OCI-LY7 (cell line): ENCODE data around the gene EVC.

ENCODE experiments used
- EZH2phosphoT487 ChIP-seq: fragments of 200-600 bp; sonication (generic); IDR thresholded peaks from 2 replicates; pipeline ENCODE4 v1.6.1; 2018; ENCODE audit warnings: low read depth, borderline replicate concordance, mild to moderate bottlenecking, mixed run types, antibody characterized with exemption, low read length, moderate library complexity, mixed read lengths
- TF ChIP-seq, protein P1 (sequence below): fragments of 200-600 bp; sonication (generic); conservative IDR thresholded peaks from 2 replicates; pipeline ENCODE4 v1.5.1; 2014; ENCODE audit warnings: mild to moderate bottlenecking, antibody characterized with exemption, low read length, moderate library complexity, mixed read lengths

DNA sequence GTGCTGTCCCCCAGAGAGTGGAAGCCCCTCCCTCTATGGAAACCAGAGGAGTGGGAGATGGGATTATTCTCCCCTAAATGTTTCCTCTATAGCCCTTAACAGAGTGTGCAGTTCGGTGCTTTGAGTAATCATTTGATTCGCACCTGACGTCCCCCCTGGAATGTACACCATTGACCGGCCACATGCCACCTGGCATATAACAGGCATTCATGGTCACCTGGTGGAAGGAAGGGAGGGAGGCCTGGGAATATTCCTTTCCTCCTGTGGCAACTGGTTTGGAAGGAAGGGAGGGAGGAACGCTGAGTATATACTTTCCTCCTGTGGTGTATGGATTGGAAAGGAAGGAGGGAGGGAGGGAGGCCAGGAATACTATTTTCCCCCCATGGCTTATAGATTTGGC is 104.6 kb downstream of the EVC start:
- no peak for TF ChIP-seq EZH2phosphoT487
- TF ChIP-seq, protein P1, sequence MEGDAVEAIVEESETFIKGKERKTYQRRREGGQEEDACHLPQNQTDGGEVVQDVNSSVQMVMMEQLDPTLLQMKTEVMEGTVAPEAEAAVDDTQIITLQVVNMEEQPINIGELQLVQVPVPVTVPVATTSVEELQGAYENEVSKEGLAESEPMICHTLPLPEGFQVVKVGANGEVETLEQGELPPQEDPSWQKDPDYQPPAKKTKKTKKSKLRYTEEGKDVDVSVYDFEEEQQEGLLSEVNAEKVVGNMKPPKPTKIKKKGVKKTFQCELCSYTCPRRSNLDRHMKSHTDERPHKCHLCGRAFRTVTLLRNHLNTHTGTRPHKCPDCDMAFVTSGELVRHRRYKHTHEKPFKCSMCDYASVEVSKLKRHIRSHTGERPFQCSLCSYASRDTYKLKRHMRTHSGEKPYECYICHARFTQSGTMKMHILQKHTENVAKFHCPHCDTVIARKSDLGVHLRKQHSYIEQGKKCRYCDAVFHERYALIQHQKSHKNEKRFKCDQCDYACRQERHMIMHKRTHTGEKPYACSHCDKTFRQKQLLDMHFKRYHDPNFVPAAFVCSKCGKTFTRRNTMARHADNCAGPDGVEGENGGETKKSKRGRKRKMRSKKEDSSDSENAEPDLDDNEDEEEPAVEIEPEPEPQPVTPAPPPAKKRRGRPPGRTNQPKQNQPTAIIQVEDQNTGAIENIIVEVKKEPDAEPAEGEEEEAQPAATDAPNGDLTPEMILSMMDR, result no peak
